ENCODE data around the gene KLF6. TPM values are rescaled to one million over a fixed set of nuclear protein-coding genes. Genes with fewer than 3 reads are reported as not detected.

Gene KLF6
- total RNA-seq, 1 donor from 2014 or later, result 99.1 TPM

DNA sequence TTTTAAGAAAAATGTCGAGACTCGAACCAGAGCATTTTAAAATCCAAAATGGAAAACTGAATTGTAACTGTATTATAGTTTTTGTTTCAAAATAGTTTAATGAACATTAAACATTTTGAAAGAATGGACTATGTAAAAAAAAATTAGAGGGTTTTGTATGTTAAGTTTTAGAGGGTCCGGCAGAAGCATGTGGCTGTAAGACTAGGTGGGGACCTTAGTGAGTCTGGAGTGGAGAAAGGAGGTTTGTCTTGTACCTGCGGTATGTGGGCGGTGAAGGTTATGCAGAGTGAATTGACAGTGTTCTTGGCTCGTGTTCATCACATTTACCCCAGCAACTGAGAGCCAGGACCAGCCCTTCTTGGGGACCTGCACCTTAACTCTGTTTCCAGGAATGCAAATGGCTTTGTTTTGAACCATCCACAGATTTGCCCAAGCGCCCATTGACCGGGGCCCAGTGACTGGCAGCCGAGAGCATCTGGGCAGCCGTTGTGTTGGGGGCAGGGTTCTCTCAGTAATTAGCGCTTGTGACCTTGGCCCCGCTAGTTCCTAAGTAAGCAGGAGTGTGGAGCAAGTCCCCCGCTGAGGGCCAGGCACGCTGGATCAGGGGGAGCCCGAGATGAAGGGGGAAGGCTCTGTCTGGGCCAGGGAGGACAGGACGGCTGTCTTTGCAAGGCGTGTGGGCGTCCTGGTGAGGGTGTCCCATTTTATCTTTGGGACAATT lies 1.4 kb upstream of the KLF6 start:
- H3K27me3 Mint-ChIP-seq (ENCODE audit: low read depth), result no peaks in the 10 kb centered on the region
- no peak for TF ChIP-seq CTCF (IDR thresholded peaks at IDR 0.05; ENCODE audit: unreplicated experiment)
- no peak for DNase-seq (ENCODE audit: low spot score in 2 of 2, unreplicated experiment in 2 of 2)

DNA sequence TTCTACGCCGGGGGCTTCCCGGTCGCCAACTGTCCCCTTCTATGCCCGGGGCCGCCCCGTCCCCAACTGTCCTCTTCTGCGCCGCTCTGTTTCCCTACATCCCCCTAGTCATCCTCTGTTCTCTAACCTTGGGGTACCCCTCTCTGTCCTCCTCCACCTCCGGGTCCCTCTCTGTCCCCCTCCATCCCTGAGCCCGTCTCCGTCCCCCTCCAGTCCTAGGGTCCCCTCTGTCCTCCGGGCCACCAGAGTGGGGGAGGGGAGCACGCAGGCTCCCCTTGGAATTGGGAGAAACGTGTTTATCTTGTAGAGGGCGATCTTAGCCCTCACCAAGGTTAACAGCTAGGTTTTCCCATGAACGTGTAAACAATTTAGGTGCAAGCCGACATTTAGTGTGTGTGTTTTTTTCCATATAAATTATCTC lies 852 bp upstream of the KLF6 start:
- Mint-ChIP-seq H3K27ac (peak overlapping the region; percentile 100), H3K4me1 (peaks cover 38% of the 10 kb centered on the region), H3K9me3 (peaks cover 16% of the 10 kb centered on the region), H3K27me3 (ENCODE audit: low read depth) (no peaks in the 10 kb centered on the region), H3K4me3 (peak overlapping the region; percentile 86), H3K36me3 (peaks cover 12% of the 10 kb centered on the region)
- no peak for DNase-seq (ENCODE audit: low spot score in 2 of 2, unreplicated experiment in 2 of 2)
- no peak for TF ChIP-seq CTCF (IDR thresholded peaks at IDR 0.05; ENCODE audit: unreplicated experiment)

More for the DNA sequence above, 1.4 kb upstream of the KLF6 start:
- H3K27ac Mint-ChIP-seq, result peak overlapping the region; percentile 100
- peaks cover 19% of the 10 kb centered on the region for H3K9me3 Mint-ChIP-seq
- H3K36me3 Mint-ChIP-seq, result peaks cover 9% of the 10 kb centered on the region
- peak overlapping the region; percentile 86 for H3K4me3 Mint-ChIP-seq
- H3K4me1 Mint-ChIP-seq, result peaks cover 33% of the 10 kb centered on the region

DNA sequence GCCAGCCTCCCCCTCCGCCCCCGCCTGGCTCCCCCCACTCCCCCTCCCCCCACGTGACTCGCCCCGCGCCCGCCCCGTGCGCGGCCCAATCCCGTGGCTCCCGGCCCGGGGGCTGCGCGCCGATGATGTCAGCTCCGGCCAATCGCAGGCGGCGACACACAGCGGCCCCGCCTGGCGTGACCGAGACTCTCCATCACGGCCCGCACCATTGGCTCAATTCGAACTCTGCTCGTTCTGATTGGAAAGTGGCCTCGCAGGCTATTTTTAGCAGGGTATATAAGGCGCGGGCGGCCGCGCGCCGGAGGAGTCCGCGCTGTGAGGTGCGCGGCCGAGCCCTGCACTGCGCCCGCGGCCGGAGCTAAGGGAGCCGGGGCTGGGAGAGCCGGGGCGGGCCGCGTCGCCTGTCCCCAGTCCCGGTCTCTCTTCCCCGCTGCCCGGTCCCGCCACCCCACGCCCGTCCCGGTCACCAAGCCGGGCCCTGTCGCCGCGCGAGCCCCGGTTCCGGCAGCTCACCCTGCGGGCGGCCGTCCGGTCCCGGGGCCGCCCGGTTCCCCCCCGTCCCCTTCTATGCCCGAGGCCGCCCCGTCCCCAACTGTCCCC lies 342 bp upstream of the KLF6 start:
- H3K4me1 Mint-ChIP-seq, result peaks cover 44% of the 10 kb centered on the region
- H3K27me3 Mint-ChIP-seq (ENCODE audit: low read depth), result no peaks in the 10 kb centered on the region
- peak overlapping the region; percentile 86 for H3K4me3 Mint-ChIP-seq

DNA sequence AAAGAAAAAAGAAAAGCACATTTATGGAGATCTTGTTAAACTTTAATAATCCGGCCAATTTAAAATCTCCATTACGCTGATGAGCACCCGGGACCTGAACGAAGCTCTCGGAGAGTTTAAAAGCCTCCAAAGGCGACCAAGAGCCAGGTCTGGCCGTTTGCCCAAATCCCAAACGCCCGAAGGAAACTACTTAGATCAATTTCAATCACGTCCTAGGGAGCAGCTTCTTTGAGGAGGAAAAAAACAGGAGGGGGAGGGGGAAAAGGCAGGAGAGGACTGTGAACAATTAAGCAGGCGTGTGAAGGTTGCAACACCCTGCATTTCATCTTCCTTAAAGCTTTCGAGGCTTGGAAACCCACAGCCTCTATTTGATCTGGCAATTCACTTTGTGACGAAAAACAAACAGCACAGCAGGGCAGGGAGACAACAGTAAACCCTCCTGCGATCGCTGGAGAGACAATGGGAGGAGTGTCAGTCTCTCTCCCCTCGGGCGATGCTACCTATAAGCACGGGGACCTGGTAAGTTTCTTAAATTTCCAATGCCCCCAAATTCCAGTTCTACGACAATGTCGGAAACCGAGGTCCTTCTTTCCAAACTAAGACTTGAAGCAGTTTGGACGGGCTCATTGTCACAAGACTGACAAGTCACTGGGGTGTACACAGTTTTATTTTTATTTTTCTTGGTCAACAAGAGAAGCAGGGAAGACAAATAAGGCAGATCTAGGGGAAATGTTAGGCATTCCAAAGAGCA lies 1.2 kb downstream of the KLF6 start:
- DNase-seq (ENCODE audit: low spot score in 2 of 2, unreplicated experiment in 2 of 2), result peak in 1 of 2 experiments; percentile 57
- peak overlapping the region; percentile 86 for H3K4me3 Mint-ChIP-seq
- peaks cover 52% of the 10 kb centered on the region for H3K4me1 Mint-ChIP-seq
- no peak for TF ChIP-seq CTCF (IDR thresholded peaks at IDR 0.05; ENCODE audit: unreplicated experiment)
- H3K27me3 Mint-ChIP-seq (ENCODE audit: low read depth), result no peaks in the 10 kb centered on the region
- H3K9me3 Mint-ChIP-seq, result peaks cover under 1% of the 10 kb centered on the region
- peaks cover 25% of the 10 kb centered on the region for H3K36me3 Mint-ChIP-seq
- H3K27ac Mint-ChIP-seq, result peak overlapping the region; percentile 99

More for the DNA sequence above, 342 bp upstream of the KLF6 start:
- peaks cover 13% of the 10 kb centered on the region for H3K9me3 Mint-ChIP-seq
- DNase-seq (ENCODE audit: low spot score in 2 of 2, unreplicated experiment in 2 of 2), result peak; percentile 97 to 100
- TF ChIP-seq CTCF (IDR thresholded peaks at IDR 0.05; ENCODE audit: unreplicated experiment), result no peak
- peak overlapping the region; percentile 100 for H3K27ac Mint-ChIP-seq
- peaks cover 17% of the 10 kb centered on the region for H3K36me3 Mint-ChIP-seq

DNA sequence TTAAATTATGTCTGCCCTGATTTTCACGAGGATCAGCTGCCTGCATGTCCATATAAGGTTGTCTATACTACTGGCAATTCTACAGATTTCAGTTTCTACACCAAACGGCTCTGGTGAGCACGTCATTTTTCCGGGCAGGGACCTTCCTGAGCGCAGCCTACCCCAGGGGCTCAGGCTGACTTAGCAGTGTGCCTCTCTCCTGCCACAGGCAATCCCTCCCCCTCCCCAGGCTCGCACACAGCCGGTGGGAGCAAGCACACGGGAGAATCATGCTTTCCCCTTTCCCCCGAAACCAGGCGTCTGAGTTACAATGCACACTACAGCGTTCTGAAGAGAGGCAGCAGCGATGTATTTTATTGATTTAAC lies 1.7 kb downstream of the KLF6 start:
- peak; percentile 34 to 71 for DNase-seq (ENCODE audit: low spot score in 2 of 2, unreplicated experiment in 2 of 2)
- peak overlapping the region; percentile 86 for H3K4me3 Mint-ChIP-seq
- H3K4me1 Mint-ChIP-seq, result peaks cover 56% of the 10 kb centered on the region
- no peaks in the 10 kb centered on the region for H3K9me3 Mint-ChIP-seq
- H3K36me3 Mint-ChIP-seq, result peaks cover 30% of the 10 kb centered on the region
- H3K27ac Mint-ChIP-seq, result peak overlapping the region; percentile 99
- no peak for TF ChIP-seq CTCF (IDR thresholded peaks at IDR 0.05; ENCODE audit: unreplicated experiment)
- no peaks in the 10 kb centered on the region for H3K27me3 Mint-ChIP-seq (ENCODE audit: low read depth)
